Measurements from ENCODE around the gene CEP85L. TPM values are rescaled to one million over a fixed set of nuclear protein-coding genes. Genes with fewer than 3 reads are reported as not detected.

CEP85L gene
- total RNA-seq, 1 donor from 2014 or later, result 12.6 TPM

DNA sequence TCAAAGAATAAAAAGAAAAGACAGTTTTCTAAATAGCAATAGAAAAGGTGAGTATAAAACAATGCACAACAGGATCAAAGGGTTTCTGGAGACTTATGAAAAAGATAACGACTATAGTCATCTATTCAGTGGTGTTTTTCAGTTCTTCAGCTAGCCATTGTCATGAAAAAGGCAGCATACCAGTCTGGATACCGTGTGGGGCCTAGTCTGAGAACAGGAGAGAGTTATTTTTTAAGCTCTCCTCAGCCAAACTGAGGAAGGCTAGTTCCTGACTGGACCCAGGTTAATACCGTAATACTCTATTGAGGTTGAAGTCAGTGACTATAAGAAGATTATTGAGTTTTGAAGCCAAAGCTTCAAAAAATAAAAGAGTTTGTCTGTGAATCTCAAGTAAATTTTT, 53.8 kb downstream of the CEP85L start:
- no peak for DNase-seq (ENCODE audit: low spot score)
- no peaks in the 10 kb centered on the region for H3K36me3 ChIP-seq
- no peaks in the 10 kb centered on the region for H3K27me3 ChIP-seq
- H3K79me2 ChIP-seq (ENCODE audit: low read depth), result no peaks in the 10 kb centered on the region
- H3K4me1 Mint-ChIP-seq, result no peaks in the 10 kb centered on the region
- H3K9me3 ChIP-seq (ENCODE audit: low read depth), result no peaks in the 10 kb centered on the region
- no peak overlapping the region for H2AFZ ChIP-seq (replicated peaks)
- no peaks in the 10 kb centered on the region for H3K4me1 ChIP-seq
- no peaks in the 10 kb centered on the region for H4K20me1 ChIP-seq (ENCODE audit: low read depth)
- H3K9ac ChIP-seq, result no peak overlapping the region
- no peak overlapping the region for H3K4me2 ChIP-seq
- H3K27me3 Mint-ChIP-seq (ENCODE audit: insufficient read depth, low read depth), result no peaks in the 10 kb centered on the region
- H3K4me3 Mint-ChIP-seq, result no peak overlapping the region
- peaks cover 12% of the 10 kb centered on the region for H3K9me3 Mint-ChIP-seq
- no peak overlapping the region for H3K27ac ChIP-seq
- H3K4me3 ChIP-seq, result no peak overlapping the region
- TF ChIP-seq EZH2phosphoT487 (IDR thresholded peaks at IDR 0.05), result no peak
- TF ChIP-seq EZH2 (IDR thresholded peaks at IDR 0.05), result no peak
- TF ChIP-seq, protein P1, sequence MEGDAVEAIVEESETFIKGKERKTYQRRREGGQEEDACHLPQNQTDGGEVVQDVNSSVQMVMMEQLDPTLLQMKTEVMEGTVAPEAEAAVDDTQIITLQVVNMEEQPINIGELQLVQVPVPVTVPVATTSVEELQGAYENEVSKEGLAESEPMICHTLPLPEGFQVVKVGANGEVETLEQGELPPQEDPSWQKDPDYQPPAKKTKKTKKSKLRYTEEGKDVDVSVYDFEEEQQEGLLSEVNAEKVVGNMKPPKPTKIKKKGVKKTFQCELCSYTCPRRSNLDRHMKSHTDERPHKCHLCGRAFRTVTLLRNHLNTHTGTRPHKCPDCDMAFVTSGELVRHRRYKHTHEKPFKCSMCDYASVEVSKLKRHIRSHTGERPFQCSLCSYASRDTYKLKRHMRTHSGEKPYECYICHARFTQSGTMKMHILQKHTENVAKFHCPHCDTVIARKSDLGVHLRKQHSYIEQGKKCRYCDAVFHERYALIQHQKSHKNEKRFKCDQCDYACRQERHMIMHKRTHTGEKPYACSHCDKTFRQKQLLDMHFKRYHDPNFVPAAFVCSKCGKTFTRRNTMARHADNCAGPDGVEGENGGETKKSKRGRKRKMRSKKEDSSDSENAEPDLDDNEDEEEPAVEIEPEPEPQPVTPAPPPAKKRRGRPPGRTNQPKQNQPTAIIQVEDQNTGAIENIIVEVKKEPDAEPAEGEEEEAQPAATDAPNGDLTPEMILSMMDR (IDR thresholded peaks at IDR 0.05), result no peak
- H3K36me3 Mint-ChIP-seq, result peaks cover 7% of the 10 kb centered on the region
- H3F3A ChIP-seq (ENCODE audit: low read depth), result no peaks in the 10 kb centered on the region
- no peak overlapping the region for H3K27ac Mint-ChIP-seq

DNA sequence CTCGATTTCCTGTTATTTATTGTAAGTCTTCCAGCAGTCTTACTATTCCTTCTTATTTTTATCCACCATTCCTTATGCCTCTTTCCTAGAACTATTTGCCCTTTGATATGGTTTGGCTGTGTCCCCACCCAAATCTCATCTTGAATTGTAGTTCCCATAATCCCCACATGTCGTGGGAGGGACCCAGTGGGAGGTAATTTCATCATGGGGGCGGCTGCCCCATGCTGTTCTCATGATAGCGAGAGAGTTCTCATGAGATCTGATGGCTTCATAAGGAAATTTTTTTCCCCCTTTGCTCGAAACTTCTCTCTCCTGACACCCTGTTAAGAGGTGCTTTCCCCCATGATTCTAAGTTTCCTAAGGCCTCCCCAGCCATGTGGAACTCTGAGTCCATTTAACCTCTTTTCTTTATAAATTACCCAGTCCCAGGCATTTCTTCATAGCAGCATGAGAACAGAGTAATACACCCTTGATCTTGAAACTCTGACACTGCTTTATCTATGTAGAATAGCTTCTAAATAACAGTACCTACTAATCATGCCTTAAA, 54.5 kb downstream of the CEP85L start:
- peaks cover 12% of the 10 kb centered on the region for H3K9me3 Mint-ChIP-seq
- Histone ChIP-seq H3K27me3 (no peaks in the 10 kb centered on the region), H3K9me3 (ENCODE audit: low read depth) (no peaks in the 10 kb centered on the region), H3F3A (ENCODE audit: low read depth) (no peaks in the 10 kb centered on the region), H3K4me2 (no peak overlapping the region), H4K20me1 (ENCODE audit: low read depth) (no peaks in the 10 kb centered on the region), H3K4me3 (no peak overlapping the region), H3K79me2 (ENCODE audit: low read depth) (no peaks in the 10 kb centered on the region), H3K4me1 (no peaks in the 10 kb centered on the region), H3K9ac (no peak overlapping the region), H3K36me3 (no peaks in the 10 kb centered on the region), H3K27ac (no peak overlapping the region), H2AFZ (replicated peaks) (no peak overlapping the region)
- no peak for TF ChIP-seq EZH2phosphoT487 (IDR thresholded peaks at IDR 0.05)
- no peak for TF ChIP-seq EZH2 (IDR thresholded peaks at IDR 0.05)
- TF ChIP-seq, protein P1 (IDR thresholded peaks at IDR 0.05), result no peak
- H3K27me3 Mint-ChIP-seq (ENCODE audit: insufficient read depth, low read depth), result no peaks in the 10 kb centered on the region
- H3K27ac Mint-ChIP-seq, result no peak overlapping the region
- no peak for DNase-seq (ENCODE audit: low spot score)
- H3K4me3 Mint-ChIP-seq, result no peak overlapping the region
- H3K36me3 Mint-ChIP-seq, result peaks cover 2% of the 10 kb centered on the region
- no peaks in the 10 kb centered on the region for H3K4me1 Mint-ChIP-seq

DNA sequence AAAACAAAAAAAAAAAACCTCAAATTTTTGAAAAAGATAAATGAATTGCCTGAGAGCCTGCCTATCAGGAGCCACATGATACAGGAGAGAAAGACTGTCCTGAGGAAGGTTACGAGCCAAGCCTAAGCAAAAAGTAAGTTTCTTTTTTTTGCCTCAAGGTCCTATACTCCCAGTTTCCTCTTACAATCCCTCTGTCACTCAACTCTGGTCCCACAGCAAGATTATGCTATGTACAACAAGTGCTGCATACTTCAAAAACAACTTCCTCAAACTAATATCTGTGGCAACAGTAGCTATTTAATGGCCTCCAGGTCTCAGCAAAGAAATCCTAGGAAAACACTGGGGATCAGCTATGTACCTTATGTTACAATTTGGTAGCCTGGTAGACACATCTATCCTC, 56.5 kb downstream of the CEP85L start:
- Mint-ChIP-seq H3K27me3 (ENCODE audit: insufficient read depth, low read depth) (no peaks in the 10 kb centered on the region), H3K9me3 (peaks cover 12% of the 10 kb centered on the region), H3K27ac (no peak overlapping the region), H3K36me3 (peaks cover 2% of the 10 kb centered on the region), H3K4me1 (no peaks in the 10 kb centered on the region), H3K4me3 (no peak overlapping the region)
- Histone ChIP-seq H3K36me3 (no peaks in the 10 kb centered on the region), H3K4me1 (no peaks in the 10 kb centered on the region), H3K27me3 (no peaks in the 10 kb centered on the region), H3K79me2 (ENCODE audit: low read depth) (no peaks in the 10 kb centered on the region), H3K4me3 (no peak overlapping the region), H3K27ac (no peak overlapping the region), H3K4me2 (no peak overlapping the region), H4K20me1 (ENCODE audit: low read depth) (no peaks in the 10 kb centered on the region), H2AFZ (replicated peaks) (no peak overlapping the region), H3K9ac (no peak overlapping the region), H3K9me3 (ENCODE audit: low read depth) (no peaks in the 10 kb centered on the region), H3F3A (ENCODE audit: low read depth) (no peaks in the 10 kb centered on the region)
- no peak for DNase-seq (ENCODE audit: low spot score)
- TF ChIP-seq, protein P1 (IDR thresholded peaks at IDR 0.05), result no peak
- TF ChIP-seq EZH2phosphoT487 (IDR thresholded peaks at IDR 0.05), result no peak
- no peak for TF ChIP-seq EZH2 (IDR thresholded peaks at IDR 0.05)
